Measurements from ENCODE around the gene SAMD9L.

GRCh38 chr7:93092757-93093370 is 55.3 kb downstream of the SAMD9L start:
- TF ChIP-seq, protein P1, sequence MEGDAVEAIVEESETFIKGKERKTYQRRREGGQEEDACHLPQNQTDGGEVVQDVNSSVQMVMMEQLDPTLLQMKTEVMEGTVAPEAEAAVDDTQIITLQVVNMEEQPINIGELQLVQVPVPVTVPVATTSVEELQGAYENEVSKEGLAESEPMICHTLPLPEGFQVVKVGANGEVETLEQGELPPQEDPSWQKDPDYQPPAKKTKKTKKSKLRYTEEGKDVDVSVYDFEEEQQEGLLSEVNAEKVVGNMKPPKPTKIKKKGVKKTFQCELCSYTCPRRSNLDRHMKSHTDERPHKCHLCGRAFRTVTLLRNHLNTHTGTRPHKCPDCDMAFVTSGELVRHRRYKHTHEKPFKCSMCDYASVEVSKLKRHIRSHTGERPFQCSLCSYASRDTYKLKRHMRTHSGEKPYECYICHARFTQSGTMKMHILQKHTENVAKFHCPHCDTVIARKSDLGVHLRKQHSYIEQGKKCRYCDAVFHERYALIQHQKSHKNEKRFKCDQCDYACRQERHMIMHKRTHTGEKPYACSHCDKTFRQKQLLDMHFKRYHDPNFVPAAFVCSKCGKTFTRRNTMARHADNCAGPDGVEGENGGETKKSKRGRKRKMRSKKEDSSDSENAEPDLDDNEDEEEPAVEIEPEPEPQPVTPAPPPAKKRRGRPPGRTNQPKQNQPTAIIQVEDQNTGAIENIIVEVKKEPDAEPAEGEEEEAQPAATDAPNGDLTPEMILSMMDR (tag by site-specific recombination; IDR thresholded peaks at IDR 0.05), result no peak
- TF ChIP-seq ZBTB1 (tag by site-specific recombination; IDR thresholded peaks at IDR 0.05), result no peak
- TF ChIP-seq ATF2 (tag by site-specific recombination; IDR thresholded peaks at IDR 0.05; ENCODE audit: low read depth), result no peak
- no peak for TF ChIP-seq BCL11A (tag by site-specific recombination; IDR thresholded peaks at IDR 0.05; ENCODE audit: low read depth)
- TF ChIP-seq, protein P2, sequence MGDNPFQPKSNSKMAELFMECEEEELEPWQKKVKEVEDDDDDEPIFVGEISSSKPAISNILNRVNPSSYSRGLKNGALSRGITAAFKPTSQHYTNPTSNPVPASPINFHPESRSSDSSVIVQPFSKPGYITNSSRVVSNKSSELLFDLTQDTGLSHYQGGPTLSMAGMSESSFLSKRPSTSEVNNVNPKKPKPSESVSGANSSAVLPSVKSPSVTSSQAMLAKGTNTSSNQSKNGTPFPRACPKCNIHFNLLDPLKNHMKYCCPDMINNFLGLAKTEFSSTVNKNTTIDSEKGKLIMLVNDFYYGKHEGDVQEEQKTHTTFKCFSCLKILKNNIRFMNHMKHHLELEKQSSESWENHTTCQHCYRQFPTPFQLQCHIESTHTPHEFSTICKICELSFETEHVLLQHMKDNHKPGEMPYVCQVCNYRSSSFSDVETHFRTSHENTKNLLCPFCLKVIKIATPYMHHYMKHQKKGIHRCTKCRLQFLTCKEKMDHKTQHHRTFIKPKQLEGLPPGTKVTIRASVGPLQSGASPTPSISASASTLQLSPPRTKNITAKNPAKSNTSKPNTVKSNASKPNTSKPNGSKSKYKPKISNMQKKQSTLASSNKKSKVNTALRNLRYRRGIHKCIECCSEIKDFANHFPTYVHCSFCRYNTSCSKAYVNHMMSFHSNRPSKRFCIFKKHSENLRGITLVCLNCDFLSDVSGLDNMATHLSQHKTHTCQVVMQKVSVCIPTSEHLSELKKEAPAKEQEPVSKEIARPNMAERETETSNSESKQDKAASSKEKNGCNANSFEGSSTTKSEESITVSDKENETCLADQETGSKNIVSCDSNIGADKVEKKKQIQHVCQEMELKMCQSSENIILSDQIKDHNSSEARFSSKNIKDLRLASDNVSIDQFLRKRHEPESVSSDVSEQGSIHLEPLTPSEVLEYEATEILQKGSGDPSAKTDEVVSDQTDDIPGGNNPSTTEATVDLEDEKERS (tag by site-specific recombination; IDR thresholded peaks at IDR 0.05), result no peak
- no peak for TF ChIP-seq ZSCAN30 (tag by site-specific recombination; IDR thresholded peaks at IDR 0.05)
